ENCODE data around the gene HEY2.

HEY2 gene

DNA sequence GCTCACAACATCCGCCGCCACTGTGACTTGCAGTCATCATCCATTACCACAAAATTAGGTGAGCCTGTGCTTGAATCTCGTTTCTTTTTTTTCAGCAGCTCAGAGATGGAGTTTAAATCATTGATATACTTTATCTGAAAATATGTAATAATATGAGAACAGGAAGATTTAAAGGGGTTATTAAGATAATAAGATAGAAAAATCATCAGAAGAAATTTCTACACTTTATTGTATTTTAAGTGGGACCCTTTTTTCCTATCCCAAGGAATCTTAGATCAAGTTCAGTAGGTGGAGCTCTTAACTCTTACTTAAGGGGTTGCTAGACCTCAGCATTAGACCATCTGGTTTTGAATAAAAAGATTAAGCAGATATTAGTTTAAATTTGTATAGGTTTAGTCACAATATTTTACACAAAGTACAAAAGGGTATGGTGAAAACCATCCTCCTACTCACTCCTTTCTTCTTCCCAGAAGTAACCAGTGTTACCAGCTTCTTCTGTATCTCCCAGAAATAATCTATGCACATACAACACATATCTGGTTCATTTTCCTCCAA is 32.0 kb downstream of the HEY2 start:
- H3K9me3 ChIP-seq (ENCODE audit: control insufficient read depth, low read length) = no peaks in the 10 kb centered on the region
- H3K36me3 ChIP-seq (ENCODE audit: control insufficient read depth, insufficient read depth, low read length) = no peaks in the 10 kb centered on the region
- H3K4me3 ChIP-seq (ENCODE audit: low read length) = peak overlapping the region; percentile 64
- H3K9ac ChIP-seq (ENCODE audit: low read length) = peak overlapping the region; percentile 86
- H3K27me3 ChIP-seq (ENCODE audit: control insufficient read depth, insufficient read depth, low read length) = no peaks in the 10 kb centered on the region
- no peaks in the 10 kb centered on the region for H3K4me1 ChIP-seq (ENCODE audit: control insufficient read depth, insufficient read depth, low read length)

DNA sequence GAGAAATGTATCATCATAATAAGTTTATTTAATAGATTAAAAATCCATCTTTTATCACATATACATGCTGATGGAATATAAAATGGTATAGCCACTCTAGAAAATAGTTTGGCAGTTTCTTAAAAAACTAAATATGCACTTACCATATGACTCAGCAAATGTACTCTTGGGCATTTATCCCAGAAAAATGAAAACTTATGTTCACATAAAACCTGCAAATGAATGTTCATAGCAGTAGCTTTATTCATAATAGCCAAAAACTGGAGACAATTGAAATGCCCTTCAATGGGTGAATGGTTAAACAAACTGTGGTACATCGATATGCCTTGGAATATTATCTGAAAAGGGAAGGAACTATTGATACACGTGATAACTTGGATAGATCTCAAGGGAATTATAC is 34.9 kb downstream of the HEY2 start:
- Histone ChIP-seq H3K9ac (ENCODE audit: low read length) (no peak overlapping the region), H3K4me1 (ENCODE audit: control insufficient read depth, insufficient read depth, low read length) (peaks cover under 1% of the 10 kb centered on the region), H3K36me3 (ENCODE audit: control insufficient read depth, insufficient read depth, low read length) (no peaks in the 10 kb centered on the region)

DNA sequence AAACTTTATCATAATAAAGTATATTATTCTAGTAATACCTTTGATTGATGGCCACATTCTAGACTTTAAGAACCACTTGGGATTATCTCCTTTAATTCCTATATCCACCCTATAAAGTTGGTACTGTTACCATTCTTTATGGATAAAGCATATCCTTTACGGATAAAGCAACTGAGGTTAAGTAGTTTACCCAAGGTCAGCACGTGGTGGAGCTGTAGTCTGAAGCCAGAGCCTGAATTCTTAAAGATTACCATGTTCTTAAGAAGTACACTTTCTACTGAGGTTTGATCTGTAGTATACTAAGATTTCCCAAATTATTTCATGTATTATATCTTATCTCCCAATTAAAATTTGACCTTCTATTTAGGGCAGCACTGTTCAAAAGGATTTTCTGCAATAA is 38.4 kb downstream of the HEY2 start:
- H3K27me3 ChIP-seq (ENCODE audit: control insufficient read depth, insufficient read depth, low read length) = no peaks in the 10 kb centered on the region
- no peak overlapping the region for H3K9ac ChIP-seq (ENCODE audit: low read length)
- peaks cover 9% of the 10 kb centered on the region for H3K4me1 ChIP-seq (ENCODE audit: control insufficient read depth, insufficient read depth, low read length)
- H3K36me3 ChIP-seq (ENCODE audit: control insufficient read depth, insufficient read depth, low read length) = no peaks in the 10 kb centered on the region
- H3K9me3 ChIP-seq (ENCODE audit: control insufficient read depth, low read length) = no peaks in the 10 kb centered on the region
- H3K4me3 ChIP-seq (ENCODE audit: low read length) = no peak overlapping the region

More for the DNA sequence above, 34.9 kb downstream of the HEY2 start:
- no peaks in the 10 kb centered on the region for H3K9me3 ChIP-seq (ENCODE audit: control insufficient read depth, low read length)
- no peaks in the 10 kb centered on the region for H3K27me3 ChIP-seq (ENCODE audit: control insufficient read depth, insufficient read depth, low read length)
- H3K4me3 ChIP-seq (ENCODE audit: low read length) = no peak overlapping the region

DNA sequence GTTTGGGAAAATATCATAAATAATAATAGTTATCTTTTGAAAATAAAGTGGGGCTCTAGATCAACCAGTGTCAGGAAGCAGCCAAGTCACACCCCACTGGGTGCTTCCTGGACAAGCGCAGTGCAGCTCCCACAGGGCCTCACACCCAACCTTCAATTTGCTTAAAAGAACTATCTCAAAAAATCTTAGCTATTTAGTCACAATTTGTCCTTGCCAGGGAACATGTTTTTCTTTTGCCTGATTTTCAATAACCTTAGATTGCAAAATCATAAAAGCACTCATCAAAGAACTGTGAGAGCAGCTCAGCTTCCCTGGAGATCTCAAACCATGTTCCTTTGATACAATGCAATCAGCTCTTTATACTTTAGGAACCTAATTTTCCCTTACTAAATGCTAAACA is 39.7 kb downstream of the HEY2 start:
- Histone ChIP-seq H3K36me3 (ENCODE audit: control insufficient read depth, insufficient read depth, low read length) (no peaks in the 10 kb centered on the region), H3K27me3 (ENCODE audit: control insufficient read depth, insufficient read depth, low read length) (no peaks in the 10 kb centered on the region), H3K4me1 (ENCODE audit: control insufficient read depth, insufficient read depth, low read length) (peaks cover 9% of the 10 kb centered on the region), H3K9ac (ENCODE audit: low read length) (peak overlapping the region; percentile 91), H3K9me3 (ENCODE audit: control insufficient read depth, low read length) (no peaks in the 10 kb centered on the region), H3K4me3 (ENCODE audit: low read length) (no peak overlapping the region)

DNA sequence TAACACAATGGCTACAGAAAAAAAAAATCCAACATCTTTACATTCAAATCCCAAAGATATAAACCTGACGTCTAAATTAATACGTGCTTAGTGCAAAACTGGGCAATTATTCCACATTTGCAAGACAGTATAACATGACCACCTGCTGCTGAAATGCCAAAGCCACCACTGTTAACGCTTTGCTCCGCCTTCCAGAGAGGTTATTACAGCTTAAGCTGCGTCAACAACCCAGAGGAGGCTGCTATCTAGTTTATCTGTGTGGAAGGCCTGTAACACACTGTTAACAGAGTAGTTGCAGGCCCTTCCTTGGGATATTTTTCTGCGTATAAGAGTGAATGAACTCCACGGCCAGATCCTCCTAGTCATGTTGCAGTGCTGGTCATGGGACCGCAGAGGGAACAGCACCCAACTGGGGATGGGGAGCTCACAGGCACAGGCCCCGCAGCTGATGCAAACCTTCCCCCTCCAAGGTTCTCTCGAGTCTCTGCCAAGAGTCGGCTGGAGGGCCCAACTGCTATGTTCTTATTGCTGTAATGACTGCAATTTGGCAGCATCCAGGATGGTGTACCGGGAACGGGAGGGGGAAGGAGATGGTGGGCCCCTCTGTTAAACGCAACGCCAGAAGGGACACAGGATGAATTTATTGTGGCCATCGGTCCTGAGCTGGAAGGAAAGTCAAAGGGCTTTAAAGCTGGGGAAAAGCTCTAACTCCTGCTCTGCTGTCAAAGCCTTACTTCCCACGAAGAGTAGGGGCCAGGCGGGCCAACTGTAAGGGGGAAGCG is 40.3 kb downstream of the HEY2 start:
- no peaks in the 10 kb centered on the region for H3K36me3 ChIP-seq (ENCODE audit: control insufficient read depth, insufficient read depth, low read length)
- H3K9ac ChIP-seq (ENCODE audit: low read length) = peak overlapping the region; percentile 91
- H3K4me1 ChIP-seq (ENCODE audit: control insufficient read depth, insufficient read depth, low read length) = peaks cover 10% of the 10 kb centered on the region
- H3K9me3 ChIP-seq (ENCODE audit: control insufficient read depth, low read length) = no peaks in the 10 kb centered on the region
- H3K27me3 ChIP-seq (ENCODE audit: control insufficient read depth, insufficient read depth, low read length) = no peaks in the 10 kb centered on the region
- H3K4me3 ChIP-seq (ENCODE audit: low read length) = peak overlapping the region; percentile 33

DNA sequence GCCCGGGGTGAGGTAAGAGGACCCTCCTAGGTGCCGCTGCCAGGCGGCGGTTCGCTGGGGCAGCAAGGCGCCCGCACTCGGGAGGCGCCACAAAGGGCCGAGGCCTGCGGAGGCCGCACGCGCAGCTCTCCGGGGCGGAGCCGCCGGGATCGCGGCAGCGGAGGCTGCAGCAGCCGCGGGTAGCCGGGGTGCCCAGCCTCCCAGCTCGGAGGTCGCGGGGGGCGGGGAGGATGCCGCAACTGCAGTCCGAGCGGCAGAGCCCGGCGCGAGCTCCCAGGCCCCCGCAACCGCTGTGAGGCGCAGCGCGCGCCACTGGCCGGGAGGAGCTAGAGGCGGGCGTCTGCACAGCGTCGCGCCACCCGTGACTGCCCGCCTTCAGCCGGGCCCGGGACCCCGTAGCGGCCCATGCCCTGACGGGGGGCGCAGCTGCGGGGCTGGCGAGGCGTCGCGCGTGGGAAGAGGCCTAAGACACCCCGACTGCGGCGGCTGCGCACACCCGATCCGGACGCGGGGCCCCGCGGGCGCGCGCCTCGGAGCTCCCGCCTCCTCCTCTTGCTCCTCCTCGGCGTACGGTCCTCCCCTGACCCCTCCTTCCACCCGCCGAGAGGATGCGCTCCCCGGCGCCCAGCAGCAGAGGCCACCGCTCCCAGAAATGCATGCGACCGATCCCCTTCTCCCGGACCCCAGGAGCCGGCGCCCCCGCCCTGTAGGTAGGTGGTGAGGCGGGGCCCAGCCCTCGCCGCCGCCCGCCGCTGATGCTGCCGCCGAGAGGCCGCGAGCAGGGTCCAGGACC is 41.1 kb downstream of the HEY2 start, which contains the start of gene NCOA7:
NCOA7 (plus strand) TSS at position 603 of the 793 bp plus-strand sequence. CDS start 24,395 bp downstream, outside the sequence.
- H3K4me3 ChIP-seq (ENCODE audit: low read length) = peak within 1 kb of the TSS; percentile 69
- peaks cover 14% of the 10 kb centered on the region for H3K4me1 ChIP-seq (ENCODE audit: control insufficient read depth, insufficient read depth, low read length)
- no peaks in the 10 kb centered on the region for H3K36me3 ChIP-seq (ENCODE audit: control insufficient read depth, insufficient read depth, low read length)
- no peaks in the 10 kb centered on the region for H3K27me3 ChIP-seq (ENCODE audit: control insufficient read depth, insufficient read depth, low read length)
- H3K9ac ChIP-seq (ENCODE audit: low read length) = peak within 1 kb of the TSS; percentile 91
- H3K9me3 ChIP-seq (ENCODE audit: control insufficient read depth, low read length) = no peaks in the 10 kb centered on the region

DNA sequence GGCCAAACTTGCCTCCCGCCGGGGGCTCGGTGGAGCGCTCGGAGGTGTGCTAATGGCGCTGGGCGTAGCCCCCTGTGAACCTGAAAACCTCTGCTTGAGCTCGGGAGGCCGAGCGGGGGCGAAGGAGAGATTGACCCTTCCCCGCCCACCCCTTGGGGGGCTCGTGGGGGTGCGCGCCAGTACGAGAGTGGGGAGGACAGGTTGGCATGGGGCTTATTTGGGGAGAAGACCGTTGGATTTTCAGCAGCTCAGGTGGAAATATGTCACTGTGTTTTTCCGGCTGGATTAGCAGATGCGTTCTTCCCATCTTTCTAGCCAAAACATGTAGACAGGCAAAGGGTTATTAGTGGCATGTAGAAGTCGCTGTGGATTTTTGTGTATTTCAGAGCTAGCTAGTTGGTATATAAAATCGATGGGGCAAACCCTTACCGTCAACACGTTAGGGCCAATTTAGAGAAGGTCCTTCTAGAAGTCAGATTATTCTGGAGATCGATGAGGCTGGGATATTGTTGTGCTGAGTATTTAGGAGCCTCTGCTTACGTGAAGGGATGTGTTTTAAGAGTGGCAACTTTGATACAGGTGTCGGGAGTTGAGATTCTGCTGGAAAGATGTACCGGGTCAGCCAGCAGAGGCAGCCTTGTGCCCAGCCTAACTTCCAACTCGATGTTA is 41.9 kb downstream of the HEY2 start:
- peaks cover 14% of the 10 kb centered on the region for H3K4me1 ChIP-seq (ENCODE audit: control insufficient read depth, insufficient read depth, low read length)
- peak overlapping the region; percentile 69 for H3K4me3 ChIP-seq (ENCODE audit: low read length)
- no peaks in the 10 kb centered on the region for H3K9me3 ChIP-seq (ENCODE audit: control insufficient read depth, low read length)
- H3K9ac ChIP-seq (ENCODE audit: low read length) = peak overlapping the region; percentile 91
- H3K27me3 ChIP-seq (ENCODE audit: control insufficient read depth, insufficient read depth, low read length) = no peaks in the 10 kb centered on the region
- H3K36me3 ChIP-seq (ENCODE audit: control insufficient read depth, insufficient read depth, low read length) = no peaks in the 10 kb centered on the region

DNA sequence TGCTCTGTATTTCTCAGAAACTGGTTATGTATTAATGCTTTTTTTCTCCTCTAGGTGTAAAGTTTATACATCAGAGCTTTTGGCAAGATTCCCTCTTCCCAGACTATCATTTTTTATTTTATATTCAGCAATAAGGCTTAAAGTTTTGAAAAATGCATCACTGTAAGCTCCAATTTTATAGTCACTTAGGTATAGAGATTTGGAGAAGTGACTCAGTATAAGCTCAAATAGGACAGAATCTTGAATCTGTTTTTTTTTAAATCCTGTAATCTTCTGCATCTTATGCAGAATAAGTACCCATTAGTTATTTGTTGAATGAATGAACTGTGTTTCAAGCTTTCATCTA is 42.4 kb downstream of the HEY2 start:
- no peaks in the 10 kb centered on the region for H3K27me3 ChIP-seq (ENCODE audit: control insufficient read depth, insufficient read depth, low read length)
- H3K9ac ChIP-seq (ENCODE audit: low read length) = no peak overlapping the region
- H3K4me1 ChIP-seq (ENCODE audit: control insufficient read depth, insufficient read depth, low read length) = peaks cover 14% of the 10 kb centered on the region
- H3K9me3 ChIP-seq (ENCODE audit: control insufficient read depth, low read length) = no peaks in the 10 kb centered on the region
- H3K4me3 ChIP-seq (ENCODE audit: low read length) = no peak overlapping the region
- H3K36me3 ChIP-seq (ENCODE audit: control insufficient read depth, insufficient read depth, low read length) = no peaks in the 10 kb centered on the region

DNA sequence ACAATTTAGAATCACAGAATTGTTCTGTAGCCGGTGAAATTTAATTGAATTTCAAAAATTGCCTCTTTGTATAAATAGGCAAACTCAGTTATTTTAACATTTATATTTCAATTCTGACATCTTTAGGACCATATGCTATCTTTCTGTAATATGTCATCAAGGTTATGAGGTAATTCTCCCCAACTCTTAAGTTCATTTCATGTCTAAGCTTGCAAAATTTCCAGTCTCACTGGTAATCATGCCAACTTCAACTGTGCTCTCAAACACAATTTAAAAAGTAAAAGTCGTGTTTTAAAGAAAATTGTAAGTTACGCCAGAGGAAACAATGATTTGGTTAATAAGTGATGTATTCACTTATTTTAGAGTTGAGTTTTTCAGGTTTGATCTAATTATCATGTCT is 42.7 kb downstream of the HEY2 start:
- H3K9ac ChIP-seq (ENCODE audit: low read length) = no peak overlapping the region
- H3K27me3 ChIP-seq (ENCODE audit: control insufficient read depth, insufficient read depth, low read length) = no peaks in the 10 kb centered on the region
- peaks cover 14% of the 10 kb centered on the region for H3K4me1 ChIP-seq (ENCODE audit: control insufficient read depth, insufficient read depth, low read length)
- H3K9me3 ChIP-seq (ENCODE audit: control insufficient read depth, low read length) = no peaks in the 10 kb centered on the region
- no peak overlapping the region for H3K4me3 ChIP-seq (ENCODE audit: low read length)
- no peaks in the 10 kb centered on the region for H3K36me3 ChIP-seq (ENCODE audit: control insufficient read depth, insufficient read depth, low read length)

DNA sequence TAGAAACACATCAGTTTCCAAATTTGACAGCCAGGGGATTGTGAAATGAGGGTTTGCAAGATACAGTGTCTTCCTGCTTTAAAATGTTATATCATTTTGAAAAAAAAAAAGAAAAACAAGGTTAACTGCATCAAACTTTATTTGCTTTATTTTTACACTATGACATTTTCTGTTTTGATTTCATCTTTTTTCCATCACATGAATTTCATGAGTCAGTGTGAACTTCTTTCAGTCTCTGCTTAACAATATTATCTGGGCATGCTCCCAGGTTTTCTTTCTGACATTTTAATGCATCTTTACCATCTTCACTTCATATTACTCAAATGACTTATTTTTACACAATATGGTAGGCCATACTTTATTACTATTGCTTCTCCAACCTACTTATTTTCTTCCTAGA is 43.2 kb downstream of the HEY2 start:
- Histone ChIP-seq H3K9ac (ENCODE audit: low read length) (no peak overlapping the region), H3K27me3 (ENCODE audit: control insufficient read depth, insufficient read depth, low read length) (no peaks in the 10 kb centered on the region), H3K4me3 (ENCODE audit: low read length) (no peak overlapping the region), H3K36me3 (ENCODE audit: control insufficient read depth, insufficient read depth, low read length) (no peaks in the 10 kb centered on the region), H3K4me1 (ENCODE audit: control insufficient read depth, insufficient read depth, low read length) (peaks cover 14% of the 10 kb centered on the region), H3K9me3 (ENCODE audit: control insufficient read depth, low read length) (no peaks in the 10 kb centered on the region)

DNA sequence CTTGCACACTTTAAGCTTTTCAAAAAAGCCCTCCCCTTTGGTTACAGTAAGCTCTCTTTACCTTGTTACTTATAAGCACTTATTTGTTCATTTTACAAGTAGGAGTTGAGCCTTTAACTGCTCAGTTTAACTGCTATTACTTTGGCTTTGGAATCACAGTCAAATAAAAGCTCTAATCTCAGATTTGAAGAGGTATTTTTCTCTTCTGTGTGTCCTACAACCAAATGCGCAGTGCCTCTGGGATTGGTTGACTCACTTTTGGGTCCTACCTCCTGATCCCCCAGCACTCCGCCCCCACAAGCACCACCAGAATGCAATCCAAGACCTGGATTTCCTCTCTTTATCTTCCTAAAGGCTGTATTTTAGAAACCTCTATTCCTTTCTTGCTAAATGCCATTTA is 43.8 kb downstream of the HEY2 start:
- Histone ChIP-seq H3K9ac (ENCODE audit: low read length) (no peak overlapping the region), H3K4me1 (ENCODE audit: control insufficient read depth, insufficient read depth, low read length) (peaks cover 14% of the 10 kb centered on the region), H3K9me3 (ENCODE audit: control insufficient read depth, low read length) (no peaks in the 10 kb centered on the region), H3K4me3 (ENCODE audit: low read length) (no peak overlapping the region), H3K27me3 (ENCODE audit: control insufficient read depth, insufficient read depth, low read length) (no peaks in the 10 kb centered on the region), H3K36me3 (ENCODE audit: control insufficient read depth, insufficient read depth, low read length) (no peaks in the 10 kb centered on the region)

DNA sequence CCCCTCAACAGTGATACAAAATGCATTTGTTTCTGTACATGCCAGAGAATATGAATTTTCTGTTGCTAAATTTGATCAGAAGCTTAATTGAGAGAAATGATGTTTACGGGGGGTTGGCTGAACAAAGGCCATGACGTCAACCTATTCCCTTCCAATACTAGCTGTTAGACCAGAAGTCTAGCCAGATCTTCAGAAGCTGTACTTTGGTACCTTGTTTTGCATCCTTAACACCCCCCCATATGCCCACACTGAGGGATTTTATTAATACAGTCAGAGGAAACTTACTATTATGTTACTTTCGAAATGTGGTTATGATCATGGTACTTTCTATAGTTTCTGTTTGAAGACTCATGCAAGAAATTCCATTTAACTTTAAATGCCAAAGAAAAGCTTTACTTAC is 44.4 kb downstream of the HEY2 start:
- H3K4me3 ChIP-seq (ENCODE audit: low read length) = no peak overlapping the region
- H3K36me3 ChIP-seq (ENCODE audit: control insufficient read depth, insufficient read depth, low read length) = no peaks in the 10 kb centered on the region
- H3K9me3 ChIP-seq (ENCODE audit: control insufficient read depth, low read length) = no peaks in the 10 kb centered on the region
- H3K27me3 ChIP-seq (ENCODE audit: control insufficient read depth, insufficient read depth, low read length) = no peaks in the 10 kb centered on the region
- H3K9ac ChIP-seq (ENCODE audit: low read length) = no peak overlapping the region
- peaks cover 14% of the 10 kb centered on the region for H3K4me1 ChIP-seq (ENCODE audit: control insufficient read depth, insufficient read depth, low read length)

All from mucosa of stomach (tissue), 1 donor.